Mesendoderm (in vitro differentiated cells): Measurements from ENCODE around the gene ZNF837. TPM values are rescaled to one million over a fixed set of nuclear protein-coding genes. Genes with fewer than 3 reads are reported as not detected.

Experiments
- DNase-seq: peaks from one replicate; pipeline ENCODE4 v3.0.0; 2013
- H2AK5ac ChIP-seq: 2 replicates; pipeline ENCODE4 v1.6.1; 2013; ENCODE audit warnings: low read length, inconsistent platforms
- H2BK120ac ChIP-seq: 2 replicates; pipeline ENCODE4 v1.6.1; 2013; ENCODE audit warnings: low read depth, mild to moderate bottlenecking, low read length, moderate library complexity, mixed read lengths
- H2BK15ac ChIP-seq: replicated peaks from 2 replicates; pipeline ENCODE4 v1.6.1; 2013; ENCODE audit warnings: low read depth, mild to moderate bottlenecking, moderate library complexity
- H2BK5ac ChIP-seq: 2 replicates; pipeline ENCODE4 v1.6.1; 2013; ENCODE audit warnings: low read length, inconsistent platforms
- H3K18ac ChIP-seq: 2 replicates; pipeline ENCODE4 v1.6.1; 2013; ENCODE audit warnings: mild to moderate bottlenecking, low read length, mixed read lengths
- H3K23ac ChIP-seq: one replicate; pipeline ENCODE4 v1.6.1; 2013; ENCODE audit warnings: low read length
- H3K27ac ChIP-seq: 2 replicates; pipeline ENCODE4 v1.5.1; 2013; ENCODE audit warnings: low read depth, mild to moderate bottlenecking, inconsistent platforms, low read length, moderate library complexity
- H3K27me3 ChIP-seq: 2 replicates; pipeline ENCODE4 v1.6.1; 2013; ENCODE audit warnings: low read length, control low read depth, mild to moderate bottlenecking, inconsistent platforms; ENCODE audit not compliant: insufficient read depth, poor library complexity
- H3K36me3 ChIP-seq: 2 replicates; pipeline ENCODE4 v1.6.1; 2013; ENCODE audit warnings: low read length, inconsistent platforms; ENCODE audit not compliant: control insufficient read depth, insufficient read depth
- H3K4ac ChIP-seq: one replicate; pipeline ENCODE4 v1.6.1; 2013; ENCODE audit warnings: low read depth, mild to moderate bottlenecking, low read length, moderate library complexity
- H3K4me1 ChIP-seq: 2 replicates; pipeline ENCODE4 v1.6.1; 2013; ENCODE audit warnings: low read depth, low read length, inconsistent platforms; ENCODE audit not compliant: control insufficient read depth
- H3K4me2 ChIP-seq: 2 replicates; pipeline ENCODE4 v1.6.1; 2013; ENCODE audit warnings: low read length
- H3K4me3 ChIP-seq: 2 replicates; pipeline ENCODE4 v1.5.1; 2013; ENCODE audit warnings: mild to moderate bottlenecking, low read length
- H3K56ac ChIP-seq: one replicate; pipeline ENCODE4 v1.6.1; 2013; ENCODE audit warnings: low read length
- H3K79me1 ChIP-seq: 2 replicates; pipeline ENCODE4 v1.6.1; 2013; ENCODE audit warnings: low read length, inconsistent platforms
- H3K79me2 ChIP-seq: 2 replicates; pipeline ENCODE4 v1.6.1; 2013; ENCODE audit warnings: mild to moderate bottlenecking, low read length; ENCODE audit not compliant: control insufficient read depth, insufficient read depth
- H3K9ac ChIP-seq: 2 replicates; pipeline ENCODE4 v1.6.1; 2013; ENCODE audit warnings: low read length, inconsistent platforms
- H4K5ac ChIP-seq: one replicate; pipeline ENCODE4 v1.6.1; 2013; ENCODE audit warnings: low read length
- H4K8ac ChIP-seq: one replicate; pipeline ENCODE4 v1.6.1; 2013; ENCODE audit warnings: low read depth, mild to moderate bottlenecking, control low read depth, low read length, moderate library complexity
- WGBS: extraction: QIAGEN DNeasy Blood & Tissue Kit; methylation state at CpG from one replicate; pipeline ENCODE4 v1.1.7; 2013; ENCODE audit warnings: low lambda C conversion rate, missing lambda C conversion rate; ENCODE audit not compliant: insufficient coverage; ENCODE audit errors: extremely low coverage; 5-methylcytosine and 5-hydroxymethylcytosine counted together
- small RNA-seq: library from polyadenylated mRNA; stranded (forward); fragments of <200 nt; extraction: miRNeasy Mini kit (QIAGEN cat#:217004); gene quantifications from one replicate; pipeline ENCODE3, GENCODE V24; 2013; ENCODE audit not compliant: insufficient read depth

Gene ZNF837

DNA sequence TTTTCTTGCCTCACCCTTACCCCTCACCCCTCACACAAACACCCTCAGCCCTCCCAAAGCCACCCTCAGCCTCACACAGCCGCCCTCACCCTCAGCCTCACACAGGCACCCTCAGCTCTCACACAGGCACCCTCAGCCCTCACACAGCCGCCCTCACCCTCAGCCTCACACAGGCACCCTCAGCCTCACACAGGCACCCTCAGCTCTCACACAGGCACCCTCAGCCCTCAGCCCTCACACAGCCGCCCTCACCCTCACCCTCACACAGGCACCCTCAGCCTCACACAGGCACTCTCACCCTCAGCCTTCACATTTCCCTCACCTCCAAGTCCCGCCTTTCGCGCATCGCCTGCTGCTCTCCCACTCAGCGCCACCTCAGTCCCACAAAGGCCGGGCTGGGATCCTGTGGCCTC lies 54.3 kb downstream of the ZNF837 start:
- Histone ChIP-seq H3K56ac (peak overlapping the region; percentile 99), H3K79me1 (peaks cover 16% of the 10 kb centered on the region), H2BK15ac (no peak overlapping the region), H3K36me3 (no peaks in the 10 kb centered on the region), H3K27me3 (no peaks in the 10 kb centered on the region), H2BK120ac (no peak overlapping the region), H3K79me2 (peaks cover 6% of the 10 kb centered on the region), H3K4ac (no peak overlapping the region), H4K5ac (no peak overlapping the region), H4K8ac (no peak overlapping the region), H3K4me1 (no peaks in the 10 kb centered on the region), H3K23ac (peak overlapping the region; percentile 89), H2AK5ac (peak overlapping the region; percentile 59), H3K27ac (no peak overlapping the region), H3K4me2 (peak overlapping the region; percentile 73), H3K9ac (peak overlapping the region; percentile 94), H3K4me3 (peak overlapping the region; percentile 77), H2BK5ac (no peak overlapping the region), H3K18ac (no peak overlapping the region)
- no CpG with 5 or more reads among the region's 9 CpGs for WGBS
- DNase-seq: no peak

DNA sequence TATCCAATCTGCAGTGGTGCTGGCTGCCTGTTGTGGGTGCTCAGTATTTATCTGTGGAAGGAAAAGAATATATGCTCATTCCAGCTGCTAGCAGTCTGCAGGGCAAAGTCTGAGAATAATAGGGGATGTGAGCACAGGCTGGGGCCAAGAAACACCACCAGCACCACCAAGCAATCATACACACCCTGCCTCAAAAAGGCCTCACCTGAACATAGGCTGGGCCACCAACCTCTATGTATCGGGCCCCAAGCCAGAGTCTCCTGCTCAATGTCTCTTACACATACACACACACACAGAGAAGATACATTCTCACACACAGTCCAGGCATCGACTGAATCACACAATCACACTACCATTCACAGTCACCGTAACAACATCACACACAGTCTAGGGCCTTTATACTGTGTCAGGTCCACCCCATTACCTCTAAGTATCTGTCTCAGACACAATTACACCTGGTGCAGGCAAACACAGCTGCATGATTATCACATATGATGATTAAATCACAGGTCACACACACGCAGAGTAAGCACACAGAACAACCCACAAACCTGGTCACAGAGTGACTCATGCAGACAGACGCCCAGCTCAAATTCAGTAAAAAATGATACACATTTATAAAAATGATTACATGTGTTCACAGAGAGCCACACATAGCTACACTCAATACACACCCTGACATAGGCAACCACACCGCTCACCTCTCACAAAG lies 55.4 kb downstream of the ZNF837 start:
- H2AK5ac ChIP-seq: no peak overlapping the region
- H3K9ac ChIP-seq: peak overlapping the region; percentile 47
- no peak overlapping the region for H3K4me3 ChIP-seq
- no peak overlapping the region for H4K5ac ChIP-seq
- H4K8ac ChIP-seq: no peak overlapping the region
- H3K27me3 ChIP-seq: no peaks in the 10 kb centered on the region
- H3K79me1 ChIP-seq: peaks cover 16% of the 10 kb centered on the region
- H2BK120ac ChIP-seq: no peak overlapping the region
- no peak for DNase-seq
- H3K4ac ChIP-seq: no peak overlapping the region
- peak overlapping the region; percentile 78 for H3K56ac ChIP-seq
- peaks cover 6% of the 10 kb centered on the region for H3K79me2 ChIP-seq
- H3K4me2 ChIP-seq: no peak overlapping the region
- WGBS: no CpG with 5 or more reads among the region's 6 CpGs
- H3K27ac ChIP-seq: no peak overlapping the region
- H3K36me3 ChIP-seq: no peaks in the 10 kb centered on the region
- H3K4me1 ChIP-seq: no peaks in the 10 kb centered on the region
- H3K18ac ChIP-seq: no peak overlapping the region
- H3K23ac ChIP-seq: no peak overlapping the region
- H2BK5ac ChIP-seq: no peak overlapping the region
- no peak overlapping the region for H2BK15ac ChIP-seq

DNA sequence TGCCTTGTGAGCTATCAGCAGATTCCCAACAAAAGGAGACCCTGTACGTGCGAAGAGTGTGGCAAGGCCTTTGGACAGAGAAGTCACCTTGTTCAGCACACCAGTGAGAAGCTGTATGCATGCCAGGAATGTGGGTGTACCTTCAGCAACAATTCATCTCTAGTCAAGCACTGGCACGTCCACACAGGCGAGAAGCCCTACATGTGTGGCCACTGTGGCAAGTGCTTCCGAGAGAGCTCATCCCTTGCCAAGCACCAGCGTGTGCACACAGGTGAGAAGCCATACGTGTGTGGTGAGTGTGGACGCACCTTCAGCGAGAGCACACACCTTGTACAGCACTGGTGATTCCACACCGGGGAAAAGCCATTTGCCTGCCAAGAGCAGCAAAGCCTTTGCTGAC lies 61.6 kb downstream of the ZNF837 start:
- Histone ChIP-seq H3K4me2 (no peak overlapping the region), H2BK15ac (no peak overlapping the region), H4K8ac (no peak overlapping the region), H2BK120ac (no peak overlapping the region), H2BK5ac (no peak overlapping the region), H4K5ac (no peak overlapping the region), H3K9ac (no peak overlapping the region), H3K27me3 (no peaks in the 10 kb centered on the region), H3K36me3 (no peaks in the 10 kb centered on the region), H3K4me3 (no peak overlapping the region), H3K79me1 (no peaks in the 10 kb centered on the region), H3K4ac (no peak overlapping the region), H3K18ac (no peak overlapping the region), H3K79me2 (no peaks in the 10 kb centered on the region), H3K27ac (no peak overlapping the region), H3K4me1 (no peaks in the 10 kb centered on the region), H2AK5ac (no peak overlapping the region), H3K56ac (no peak overlapping the region), H3K23ac (no peak overlapping the region)
- no CpG with 5 or more reads among the region's 10 CpGs for WGBS
- DNase-seq: no peak

DNA sequence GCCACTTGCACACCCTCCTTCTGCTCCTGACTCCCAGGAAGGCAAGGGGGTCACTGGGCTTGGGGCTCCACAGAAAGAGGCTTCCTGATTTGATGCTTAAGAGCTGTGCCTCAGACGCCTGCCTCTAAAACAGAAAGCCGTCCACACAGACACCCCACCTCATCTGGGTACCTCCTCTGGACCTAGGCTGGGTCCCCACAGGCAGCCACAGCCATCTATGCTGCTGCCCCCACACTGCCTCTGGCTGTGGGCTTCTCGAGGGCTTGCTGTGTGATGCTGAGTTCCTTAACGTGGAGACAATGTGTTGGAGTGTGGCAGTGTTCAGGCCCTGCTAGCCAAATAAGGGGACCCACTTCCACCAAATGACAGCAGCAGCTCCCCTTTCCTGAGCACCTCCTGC lies 62.5 kb downstream of the ZNF837 start:
- Histone ChIP-seq H3K4me1 (no peaks in the 10 kb centered on the region), H3K36me3 (no peaks in the 10 kb centered on the region), H3K4me2 (no peak overlapping the region), H3K18ac (no peak overlapping the region), H4K8ac (no peak overlapping the region), H4K5ac (no peak overlapping the region), H3K56ac (no peak overlapping the region), H3K4ac (no peak overlapping the region), H3K79me2 (no peaks in the 10 kb centered on the region), H2BK5ac (no peak overlapping the region), H2BK120ac (no peak overlapping the region), H3K27me3 (no peaks in the 10 kb centered on the region), H2AK5ac (no peak overlapping the region), H3K4me3 (no peak overlapping the region), H3K9ac (no peak overlapping the region), H3K27ac (no peak overlapping the region), H3K79me1 (no peaks in the 10 kb centered on the region), H3K23ac (no peak overlapping the region), H2BK15ac (no peak overlapping the region)
- no CpG with 5 or more reads among the region's 4 CpGs for WGBS
- no peak for DNase-seq

Small RNAs within 50 kb of the gene (small RNA-seq; reads per million reads assigned to genes)
- gene MIR4754: not detected
- 2.0 reads per million, percentile 16 among the genes with 10 or more reads in this experiment for gene MIR6806
- gene RNA5SP473: not detected
